Tibial nerve (tissue), 4 donors: ENCODE measurements around the gene CTNNA2. TPM values are rescaled to one million over a fixed set of nuclear protein-coding genes. Genes with fewer than 3 reads are reported as not detected.

Experiments used
- DNase-seq, 2 donors: peaks; one replicate each; pipeline ENCODE4 v3.0.0-alpha.2; 2019; ENCODE audit warnings: low spot score in 2 of 2
- H3K27ac ChIP-seq, 4 donors: fragments of 200-600 bp; sonication (generic) in 3 of 4; one replicate each; pipeline ENCODE4 v1.5.1; 2017 to 2019; ENCODE audit warnings: mild to moderate bottlenecking in 1 of 4
- H3K27me3 ChIP-seq, 2 donors: fragments of 200-600 bp; sonication (generic) in 1 of 2; one replicate each; pipeline versions ENCODE4 v1.5.1 to v1.6.0; 2017 to 2019
- H3K36me3 ChIP-seq, 3 donors: fragments of 200-600 bp; sonication (generic); one replicate each; pipeline ENCODE4 v1.5.1; 2018 to 2019
- H3K4me1 ChIP-seq, 4 donors: fragments of 200-600 bp; sonication (generic) in 3 of 4; one replicate each; pipeline ENCODE4 v1.5.1; 2017 to 2019
- H3K4me3 ChIP-seq, 4 donors: fragments of 200-600 bp; sonication (generic) in 3 of 4; one replicate each; pipeline ENCODE4 v1.5.1; 2017 to 2019; ENCODE audit warnings: mild to moderate bottlenecking in 1 of 4, moderate library complexity in 1 of 4
- H3K9me3 ChIP-seq, 4 donors: fragments of 200-600 bp; sonication (generic) in 3 of 4; one replicate each; pipeline ENCODE4 v1.5.1; 2017 to 2019
- CTCF ChIP-seq, 5 experiments: fragments of 200-600 bp in 3 of 5; fragments of 450-650 bp in 2 of 5; sonication (generic) in 3 of 5; IDR thresholded peaks; one replicate each; pipeline ENCODE4 v1.5.1; 2016 to 2019; ENCODE audit warnings: antibody characterized with exemption in 5 of 5, mild to moderate bottlenecking in 3 of 5, moderate library complexity in 2 of 5
- EP300 ChIP-seq, 2 donors: sonication (generic); formaldehyde crosslinking; IDR thresholded peaks; one replicate each; pipeline ENCODE4 v1.6.1; 2017; ENCODE audit warnings: antibody characterized with exemption in 2 of 2, mild to moderate bottlenecking in 1 of 2
- POLR2A ChIP-seq, 2 donors: fragments of 450-650 bp; IDR thresholded peaks; one replicate each; pipeline ENCODE4 v1.6.1; 2017; ENCODE audit warnings: antibody characterized with exemption in 2 of 2, mild to moderate bottlenecking in 2 of 2, moderate library complexity in 2 of 2
- WGBS, 2 donors: methylation state at CpG; one replicate each; pipeline ENCODE4 v1.1.5; 2018; 5-methylcytosine and 5-hydroxymethylcytosine counted together
- total RNA-seq, 4 donors: library from RNA; depleted of rRNA; stranded (reverse); fragments of >200 nt; gene quantifications; one replicate each; pipeline ENCODE4 v1.1.0, GENCODE V29; 2016

The CTNNA2 gene
- 1 to 10 TPM in 1 of 4 donors, under 1 TPM in 3; 0.39 to 3.3 (median 0.75) TPM for total RNA-seq

DNA sequence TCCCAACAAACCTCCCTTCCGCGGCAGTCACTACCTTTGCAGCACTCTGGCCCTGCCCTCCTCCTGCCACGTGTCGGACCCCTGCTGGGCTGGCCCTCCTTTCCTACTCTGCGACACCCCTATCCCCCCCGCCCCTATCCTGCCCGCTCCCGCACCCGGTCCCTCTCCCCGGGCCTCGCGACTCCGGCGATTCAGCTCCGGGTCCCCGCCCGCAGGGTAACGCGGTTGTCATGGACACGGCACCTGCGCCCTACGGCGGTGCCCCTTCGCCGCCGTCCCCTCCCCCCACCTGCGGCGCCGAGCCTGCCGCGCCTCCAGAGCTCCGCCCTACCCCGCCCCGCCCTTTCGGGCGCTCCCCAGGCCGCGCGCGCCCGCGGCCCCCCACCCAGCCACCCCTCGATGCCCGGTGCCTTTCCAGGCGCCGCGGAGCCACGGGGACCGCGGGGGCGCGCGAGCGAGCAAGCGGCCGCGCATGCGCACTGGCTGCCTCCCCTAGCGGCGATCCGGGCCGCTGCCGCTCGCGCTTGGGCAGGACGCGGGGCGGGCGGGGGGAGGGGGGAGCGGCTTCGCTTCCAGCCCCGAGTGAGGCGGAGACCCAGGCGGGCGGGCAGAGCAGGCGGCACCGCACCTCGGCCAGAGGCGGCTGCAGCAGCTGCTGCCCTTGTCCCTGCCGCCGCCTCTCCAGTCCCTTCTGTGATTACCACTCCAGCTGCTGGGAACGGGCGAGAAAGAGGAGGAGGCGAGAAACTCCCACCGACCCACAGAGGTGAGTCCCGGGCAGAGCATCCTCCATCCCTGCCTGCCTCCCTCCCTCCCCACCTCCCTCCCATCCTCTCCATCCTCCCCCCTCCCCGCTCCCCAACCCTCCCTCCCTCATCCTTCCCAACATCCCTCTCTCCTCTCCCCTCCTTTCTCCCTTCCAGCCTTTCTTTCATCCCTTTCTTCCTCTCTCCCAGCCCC lies at the start of gene CTNNA2:
Gene CTNNA2, plus strand, starts transcription at position 610 of the 960 bp plus-strand sequence.
- WGBS, 2 donors = 2 to 5% methylated on average over 31 to 34 of the region's 87 CpGs
- no peaks in the 10 kb centered on the region for H3K9me3 ChIP-seq
- H3K27me3 ChIP-seq = peaks cover 0 to 11% of the 10 kb centered on the region in 2 donors
- H3K4me3 ChIP-seq = peak within 1 kb of the TSS in 3 of 4 donors; percentile 7 to 55 (median 15)
- no peak within 1 kb of the TSS for H3K27ac ChIP-seq
- no peaks in the 10 kb centered on the region for H3K36me3 ChIP-seq
- no peak for TF ChIP-seq CTCF (IDR thresholded peaks at IDR 0.05)
- no peak for TF ChIP-seq EP300 (IDR thresholded peaks at IDR 0.05)
- TF ChIP-seq POLR2A (IDR thresholded peaks at IDR 0.05) = no peak
- peaks cover 0 to 15% (median 0%) of the 10 kb centered on the region in 4 donors for H3K4me1 ChIP-seq
- DNase-seq = no peak

GRCh38 chr2:79487399-79487798 lies 25.5 kb upstream of the CTNNA2 start:
- 68 to 69% methylated on average over 3 of the region's 3 CpGs for WGBS, 2 donors
- no peaks in the 10 kb centered on the region for H3K36me3 ChIP-seq
- no peaks in the 10 kb centered on the region for H3K27me3 ChIP-seq
- no peak overlapping the region for H3K4me3 ChIP-seq
- H3K9me3 ChIP-seq = peaks cover 0 to 4% (median 0%) of the 10 kb centered on the region in 4 donors
- no peak overlapping the region for H3K27ac ChIP-seq
- TF ChIP-seq CTCF (IDR thresholded peaks at IDR 0.05) = no peak
- TF ChIP-seq EP300 (IDR thresholded peaks at IDR 0.05) = no peak
- no peaks in the 10 kb centered on the region for H3K4me1 ChIP-seq
- DNase-seq = no peak

DNA sequence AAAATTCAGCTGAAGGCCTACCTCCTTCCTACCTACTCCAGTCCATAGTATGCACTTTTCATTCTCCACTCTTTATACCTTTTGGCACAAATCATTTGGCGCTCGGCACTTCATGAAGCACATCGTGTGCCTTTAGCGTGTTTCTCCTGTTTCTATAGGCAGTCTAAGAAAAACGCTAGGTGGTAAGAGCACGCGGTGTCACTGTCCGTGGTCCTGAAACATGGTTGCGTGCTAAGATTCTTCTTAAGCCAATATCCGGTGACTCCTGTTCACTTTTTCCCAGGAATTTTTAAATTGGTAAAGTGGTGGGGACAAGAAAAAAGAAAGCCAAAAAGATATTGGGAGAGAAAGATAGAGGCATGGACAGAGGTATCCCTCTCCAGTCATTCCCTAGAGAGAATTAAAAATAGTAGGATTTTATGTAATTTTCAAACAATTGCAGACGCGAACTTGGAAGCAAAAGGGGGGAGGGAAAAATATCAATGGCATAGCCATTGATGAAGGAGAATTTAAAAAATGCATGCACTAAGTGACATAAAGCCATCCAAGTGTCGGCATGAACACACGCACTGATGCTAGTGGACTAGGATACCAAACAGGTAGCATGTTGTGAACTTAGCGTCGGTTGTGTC lies 1.4 kb upstream of the CTNNA2 start:
- H3K4me3 ChIP-seq = no peak overlapping the region
- H3K4me1 ChIP-seq = peaks cover 0 to 15% (median 0%) of the 10 kb centered on the region in 4 donors
- H3K9me3 ChIP-seq = no peaks in the 10 kb centered on the region
- no peak for DNase-seq
- H3K27me3 ChIP-seq = peaks cover 0 to 11% of the 10 kb centered on the region in 2 donors
- 20 to 24% methylated on average over 16 of the region's 16 CpGs for WGBS, 2 donors
- H3K36me3 ChIP-seq = no peaks in the 10 kb centered on the region
- TF ChIP-seq EP300 (IDR thresholded peaks at IDR 0.05) (no peak), CTCF (IDR thresholded peaks at IDR 0.05) (no peak), POLR2A (IDR thresholded peaks at IDR 0.05) (no peak)
- no peak overlapping the region for H3K27ac ChIP-seq

GRCh38 chr2:79513711-79514110 lies 860 bp downstream of the CTNNA2 start:
- no peak overlapping the region for H3K27ac ChIP-seq
- 28% methylated on average over 4 of the region's 4 CpGs for WGBS, 2 donors
- no peak overlapping the region for H3K4me3 ChIP-seq
- peaks cover 0 to 15% (median 0%) of the 10 kb centered on the region in 4 donors for H3K4me1 ChIP-seq
- no peak for DNase-seq
- H3K9me3 ChIP-seq = no peaks in the 10 kb centered on the region
- H3K27me3 ChIP-seq = peaks cover 0 to 11% of the 10 kb centered on the region in 2 donors
- TF ChIP-seq EP300 (IDR thresholded peaks at IDR 0.05) = no peak
- no peak for TF ChIP-seq POLR2A (IDR thresholded peaks at IDR 0.05)
- no peak for TF ChIP-seq CTCF (IDR thresholded peaks at IDR 0.05)
- no peaks in the 10 kb centered on the region for H3K36me3 ChIP-seq

DNA sequence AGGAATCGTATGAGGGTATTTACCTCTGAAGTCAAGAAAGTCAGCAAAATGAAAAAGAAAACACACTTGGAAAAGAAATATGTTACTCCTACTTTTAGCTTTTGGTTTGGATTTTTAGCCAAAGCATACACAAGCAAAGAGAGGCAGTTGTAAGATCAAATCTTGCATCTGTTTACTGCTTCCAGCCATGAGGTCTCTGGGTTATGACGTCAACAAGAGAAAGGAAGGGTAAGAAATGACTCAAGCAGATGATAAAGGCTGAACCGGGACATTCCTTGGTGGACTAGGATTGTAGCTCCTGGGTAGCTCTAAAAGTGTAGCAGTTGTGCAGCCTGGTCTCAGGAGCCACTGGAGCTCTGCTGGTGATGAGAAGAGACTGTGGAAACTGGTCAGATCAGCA lies 16.8 kb downstream of the CTNNA2 start:
- Histone ChIP-seq H3K27ac (no peak overlapping the region), H3K9me3 (no peaks in the 10 kb centered on the region), H3K27me3 (no peaks in the 10 kb centered on the region), H3K36me3 (no peaks in the 10 kb centered on the region), H3K4me1 (no peaks in the 10 kb centered on the region), H3K4me3 (no peak overlapping the region)
- DNase-seq = no peak
- 60 to 76% methylated on average over 3 of the region's 3 CpGs for WGBS, 2 donors
- TF ChIP-seq CTCF (IDR thresholded peaks at IDR 0.05) (no peak), EP300 (IDR thresholded peaks at IDR 0.05) (no peak), POLR2A (IDR thresholded peaks at IDR 0.05) (no peak)
